H1 (cell line): ENCODE data around the gene DIP2C. TPM values are rescaled to one million over a fixed set of nuclear protein-coding genes. Genes with fewer than 3 reads are reported as not detected.

ENCODE experiments used
- CTCF ChIA-PET: fragments of 300-600 bp; sonication (Branson Sonifier 250); formaldehyde crosslinking; loops from one replicate; lab custom pipeline; 2021; ENCODE audit not compliant: partially characterized antibody; lab: Charles Lee
- POLR2A ChIA-PET: fragments of 300-600 bp; sonication (Branson Sonifier 250); formaldehyde crosslinking; loops from one replicate; lab custom pipeline; 2021; ENCODE audit warnings: inconsistent platforms; ENCODE audit not compliant: partially characterized antibody; lab: Charles Lee
- DNase-seq, 2 experiments: peaks; one replicate each; pipeline versions ENCODE4 v3.0.0 to v3.0.0-alpha.2; 2010 to 2022; ENCODE audit warnings: low spot score in 2 of 2, low read depth in 1 of 2, mixed read lengths in 1 of 2
- FAIRE-seq: peaks from 2 replicates; lab custom pipeline; 2011; peaks lifted over from hg19 to GRCh38; lab: Jason Lieb, UNC
- H2AFZ ChIP-seq: 2 replicates; pipeline ENCODE4 v1.8.1; 2012; ENCODE audit warnings: low read length, inconsistent platforms
- H2AK5ac ChIP-seq: 2 replicates; pipeline ENCODE4 v1.6.1; 2013; ENCODE audit warnings: low read depth, low read length
- H2BK120ac ChIP-seq: replicated peaks from 2 replicates; pipeline ENCODE3; 2013; ENCODE audit warnings: low read depth, low read length, inconsistent platforms
- H2BK12ac ChIP-seq: 2 replicates; pipeline ENCODE4 v1.6.1; 2013; ENCODE audit warnings: low read depth, low read length
- H2BK15ac ChIP-seq: 2 replicates; pipeline ENCODE4 v1.6.1; 2013; ENCODE audit warnings: low read length
- H2BK20ac ChIP-seq: 2 replicates; pipeline ENCODE4 v1.6.1; 2013; ENCODE audit warnings: low read length
- H2BK5ac ChIP-seq: 2 replicates; pipeline ENCODE4 v1.6.1; 2013; ENCODE audit warnings: low read depth, low read length
- H3K14ac ChIP-seq: 2 replicates; pipeline ENCODE4 v1.6.1; 2013; ENCODE audit warnings: inconsistent platforms; ENCODE audit not compliant: insufficient read length
- H3K18ac ChIP-seq: 2 replicates; pipeline ENCODE4 v1.6.1; 2013; ENCODE audit warnings: low read length; ENCODE audit errors: extremely low read depth
- H3K23ac ChIP-seq: 2 replicates; pipeline ENCODE4 v1.6.1; 2013; ENCODE audit warnings: inconsistent platforms; ENCODE audit not compliant: insufficient read length
- H3K23me2 ChIP-seq: 2 replicates; pipeline ENCODE4 v1.6.1; 2013; ENCODE audit warnings: low read depth, low read length
- H3K27ac ChIP-seq: 2 replicates; pipeline ENCODE4 v1.6.1; 2011; ENCODE audit warnings: low read depth, low read length, inconsistent platforms
- H3K27me3 ChIP-seq, 4 experiments: replicated peaks in 1 of 4; 1 replicate in 1 of 4; 2 replicates in 3 of 4; pipeline versions ENCODE4 v1.6.1 to v1.8.1; 2011 to 2013; ENCODE audit warnings: low read length in 3 of 4, mild to moderate bottlenecking in 3 of 4, inconsistent platforms in 2 of 4, mixed read lengths in 2 of 4, moderate library complexity in 1 of 4; ENCODE audit not compliant: control insufficient read depth in 3 of 4, insufficient read depth in 3 of 4; ENCODE audit errors: extremely low read depth in 1 of 4
- H3K36me3 ChIP-seq, 4 experiments: 2 replicates each; pipeline versions ENCODE4 v1.6.1 to v1.8.1; 2011 to 2013; ENCODE audit warnings: mild to moderate bottlenecking in 4 of 4, low read length in 3 of 4, moderate library complexity in 2 of 4, control low read depth in 1 of 4, inconsistent platforms in 1 of 4; ENCODE audit not compliant: insufficient read depth in 4 of 4, control insufficient read depth in 2 of 4
- H3K4ac ChIP-seq: replicated peaks from 2 replicates; pipeline ENCODE3; 2013; ENCODE audit warnings: low read length, low read depth, mixed read lengths, inconsistent platforms; ENCODE audit not compliant: insufficient read length
- H3K4me1 ChIP-seq, 4 experiments: replicated peaks in 1 of 4; 1 replicate in 1 of 4; 2 replicates in 3 of 4; pipeline versions ENCODE4 v1.6.1 to v1.8.1; 2011 to 2013; ENCODE audit warnings: low read length in 3 of 4, inconsistent platforms in 2 of 4, mixed read lengths in 1 of 4; ENCODE audit not compliant: insufficient read depth in 4 of 4, control insufficient read depth in 3 of 4
- H3K4me2 ChIP-seq, 2 experiments: 2 replicates each; pipeline versions ENCODE4 v1.6.1 to v1.8.1; 2011 to 2013; ENCODE audit warnings: low read depth in 2 of 2, low read length in 2 of 2, control low read depth in 1 of 2, inconsistent platforms in 1 of 2, mild to moderate bottlenecking in 1 of 2; ENCODE audit not compliant: insufficient read depth in 1 of 2
- H3K4me3 ChIP-seq, 4 experiments: fragments of 200-600, 300-600 bp in 1 of 4; sonication (generic), shearing (Covaris generic), sonication (Bioruptor Twin) in 1 of 4; 2 replicates each; pipeline versions ENCODE4 v1.5.1 to v1.8.1; 2011 to 2016; ENCODE audit warnings: low read length in 4 of 4, low read depth in 3 of 4, control low read depth in 2 of 4, inconsistent platforms in 2 of 4, mild to moderate bottlenecking in 2 of 4, mixed read lengths in 1 of 4, moderate library complexity in 1 of 4; ENCODE audit not compliant: insufficient read depth in 2 of 4; ENCODE audit errors: extremely low read depth in 1 of 4
- H3K56ac ChIP-seq: replicated peaks from 2 replicates; pipeline ENCODE3; 2013; ENCODE audit warnings: low read depth, mild to moderate bottlenecking, mixed read lengths, low read length, inconsistent platforms; ENCODE audit not compliant: insufficient read length
- H3K79me1 ChIP-seq: 2 replicates; pipeline ENCODE4 v1.6.1; 2013; ENCODE audit warnings: low read depth, low read length, control low read depth
- H3K79me2 ChIP-seq, 2 experiments: 2 replicates each; pipeline versions ENCODE4 v1.6.1 to v1.8.1; 2012 to 2013; ENCODE audit warnings: low read length in 2 of 2, mild to moderate bottlenecking in 2 of 2, inconsistent platforms in 1 of 2; ENCODE audit not compliant: insufficient read depth in 2 of 2, control insufficient read depth in 1 of 2
- H3K9ac ChIP-seq, 4 experiments: replicated peaks in 1 of 4; 1 replicate in 1 of 4; 2 replicates in 3 of 4; pipeline versions ENCODE4 v1.6.1 to v1.8.1; 2011 to 2013; ENCODE audit warnings: low read depth in 3 of 4, low read length in 3 of 4, control low read depth in 2 of 4, mild to moderate bottlenecking in 2 of 4, moderate library complexity in 2 of 4, inconsistent platforms in 1 of 4; ENCODE audit errors: extremely low read depth in 1 of 4
- H3K9me3 ChIP-seq, 2 experiments: 2 replicates each; pipeline versions ENCODE4 v1.6.1 to v1.8.1; 2012 to 2013; ENCODE audit warnings: mild to moderate bottlenecking in 2 of 2, moderate library complexity in 2 of 2, control low read depth in 1 of 2, inconsistent platforms in 1 of 2, low read depth in 1 of 2, low read length in 1 of 2, mixed read lengths in 1 of 2; ENCODE audit not compliant: insufficient read depth in 2 of 2
- H4K20me1 ChIP-seq, 2 experiments: replicated peaks in 1 of 2; 2 replicates each; pipeline versions ENCODE3 to v1.8.1; 2011 to 2013; ENCODE audit warnings: inconsistent platforms in 2 of 2, low read length in 2 of 2, mild to moderate bottlenecking in 1 of 2; ENCODE audit not compliant: insufficient read depth in 2 of 2, control insufficient read depth in 1 of 2
- H4K5ac ChIP-seq: 2 replicates; pipeline ENCODE4 v1.6.1; 2013; ENCODE audit warnings: low read length, low read depth, mixed read lengths, inconsistent platforms; ENCODE audit not compliant: insufficient read length
- H4K8ac ChIP-seq: 2 replicates; pipeline ENCODE4 v1.8.0; 2013; ENCODE audit warnings: mild to moderate bottlenecking, moderate library complexity, low read length, inconsistent platforms; ENCODE audit not compliant: insufficient read depth; ENCODE audit errors: extremely low read depth
- H4K91ac ChIP-seq: replicated peaks from 2 replicates; pipeline ENCODE3; 2013; ENCODE audit warnings: low read length, mixed read lengths, inconsistent platforms; ENCODE audit not compliant: insufficient read length
- CBX8 ChIP-seq: fragments of 300-800, 300-1000 bp; sonication (generic); IDR thresholded peaks from 2 replicates; pipeline ENCODE4 v1.7.1; 2016; ENCODE audit warnings: low read depth, low read length, borderline replicate concordance
- CEBPB ChIP-seq: IDR thresholded peaks from 2 replicates; pipeline ENCODE4 v1.6.1; 2012; ENCODE audit warnings: low read depth, low read length
- GABPA ChIP-seq: IDR thresholded peaks from 2 replicates; pipeline ENCODE4 v1.6.1; 2011; ENCODE audit warnings: mild to moderate bottlenecking, low read length, moderate library complexity, borderline replicate concordance; ENCODE audit not compliant: insufficient read depth
- GTF2F1 ChIP-seq: IDR thresholded peaks from 2 replicates; pipeline ENCODE4 v1.6.1; 2012; ENCODE audit warnings: low read depth, low read length, improper control_type of control experiment, borderline replicate concordance
- JUND ChIP-seq: IDR thresholded peaks from 2 replicates; pipeline ENCODE4 v1.6.1; 2011; ENCODE audit warnings: mild to moderate bottlenecking, improper control_type of control experiment, low read length
- NANOG ChIP-seq: IDR thresholded peaks from 2 replicates; pipeline ENCODE4 v1.6.1; 2011; ENCODE audit warnings: low read length, low read depth, mild to moderate bottlenecking, inconsistent platforms; ENCODE audit not compliant: insufficient read depth, poor library complexity, severe bottlenecking
- POLR2A ChIP-seq, 2 experiments: IDR thresholded peaks; 1 replicate in 1 of 2; 2 replicates in 1 of 2; pipeline ENCODE4 v1.6.1; 2011; ENCODE audit warnings: low read depth in 2 of 2, low read length in 2 of 2, mild to moderate bottlenecking in 2 of 2; ENCODE audit errors: control extremely low read depth in 1 of 2
- RXRA ChIP-seq: IDR thresholded peaks from 2 replicates; pipeline ENCODE4 v1.6.1; 2011; ENCODE audit warnings: low read depth, mild to moderate bottlenecking, low read length, moderate library complexity; ENCODE audit not compliant: insufficient read depth
- SAP30 ChIP-seq: fragments of 300-600 bp; sonication (generic); IDR thresholded peaks from 2 replicates; pipeline ENCODE4 v1.7.1; 2012; ENCODE audit warnings: low read length, moderate library complexity, mild to moderate bottlenecking, inconsistent platforms; ENCODE audit not compliant: insufficient read depth, insufficient replicate concordance
- SIX5 ChIP-seq: IDR thresholded peaks from 2 replicates; pipeline ENCODE4 v1.6.1; 2011; ENCODE audit warnings: mild to moderate bottlenecking, low read depth, low read length
- SP1 ChIP-seq: IDR thresholded peaks from 2 replicates; pipeline ENCODE4 v1.6.1; 2011; ENCODE audit warnings: low read depth, low read length
- SRF ChIP-seq: IDR thresholded peaks from 2 replicates; pipeline ENCODE4 v1.6.1; 2011; ENCODE audit warnings: mild to moderate bottlenecking, low read depth, low read length, moderate library complexity
- YY1 ChIP-seq: IDR thresholded peaks from 2 replicates; pipeline ENCODE4 v1.6.1; 2011; ENCODE audit warnings: low read depth, mild to moderate bottlenecking, low read length
- WGBS, 2 experiments: shearing (Covaris generic) in 1 of 2; methylation state at CpG; one replicate each; pipeline versions ENCODE4 v1.1.6 to v1.1.7; 2013 to 2015; ENCODE audit warnings: low lambda C conversion rate in 2 of 2, mixed read lengths in 2 of 2, inconsistent platforms in 1 of 2, low coverage in 1 of 2, missing lambda C conversion rate in 1 of 2; ENCODE audit not compliant: insufficient replicate concordance in 2 of 2, insufficient coverage in 1 of 2, insufficient read length in 1 of 2; ENCODE audit errors: extremely low coverage in 1 of 2, missing lambda C conversion rate in 1 of 2; 5-methylcytosine and 5-hydroxymethylcytosine counted together
- polyA plus RNA-seq, 7 experiments: library from polyadenylated mRNA; depleted of rRNA in 3 of 7; stranded (reverse) in 5 of 7; unstranded in 2 of 7; fragments of >200 nt in 5 of 7; fragments of 200-250 nt in 2 of 7; gene quantifications; 1 replicate in 5 of 7; 2 replicates in 1 of 7; 4 replicates in 1 of 7; pipeline versions ENCODE4 v1.2.1 to v1.2.3, GENCODE V29; 2011 to 2013; ENCODE audit warnings: missing spikeins in 2 of 7, mixed read lengths in 2 of 7
- total RNA-seq: library from RNA; stranded (reverse); fragmentation: NEBNext Ultra II Directional; extraction: Animal tissue kit (Norgen Biotek cat#: 25700); gene quantifications from 2 replicates; pipeline ENCODE4 v1.2.1, GENCODE V29; 2021

DIP2C gene
- total and polyA plus RNA-seq, 2 of the 8 experiments (the other 6 are each of a cell fraction or from before 2014, with no cell fraction given): 3.8 to 9.3 TPM

DNA sequence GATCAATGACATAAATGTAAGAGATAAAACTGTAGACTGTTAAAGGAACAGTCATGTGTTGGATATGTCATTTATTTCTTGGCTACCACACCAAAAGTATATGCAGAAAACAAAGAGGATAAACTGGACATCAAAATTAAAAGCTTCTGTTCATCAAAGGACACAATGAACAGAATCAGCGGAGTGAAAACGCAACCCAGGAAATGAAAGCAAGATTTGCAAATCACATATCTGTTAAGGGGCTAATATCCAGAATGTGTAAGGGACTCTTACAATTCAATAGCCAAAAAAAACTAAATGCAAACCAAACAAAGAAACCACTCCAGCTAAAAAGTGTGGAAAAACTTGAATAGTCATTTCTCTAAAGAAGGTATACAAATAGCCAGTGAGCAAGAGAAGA, 390.0 kb downstream of the DIP2C start:
- H3K23ac ChIP-seq: no peak overlapping the region
- H3K9ac ChIP-seq: no peak overlapping the region
- no peaks in the 10 kb centered on the region; the same call in 1 of the 2 replicates for H3K79me1 ChIP-seq
- CTCF ChIA-PET: no interaction called here
- no peak overlapping the region for H4K5ac ChIP-seq
- no peak overlapping the region for H2AFZ ChIP-seq
- no peak overlapping the region for H3K14ac ChIP-seq
- H2BK15ac ChIP-seq: no peak overlapping the region
- no peak overlapping the region for H3K4me3 ChIP-seq
- no peaks in the 10 kb centered on the region for H3K4me1 ChIP-seq
- H3K56ac ChIP-seq: no peak overlapping the region
- H3K27me3 ChIP-seq: no peaks in the 10 kb centered on the region
- no peak overlapping the region for H2BK20ac ChIP-seq
- DNase-seq (no peak), FAIRE-seq (no peak)
- POLR2A ChIA-PET: interaction anchor here (1.1 kb wide), 1 partner anchor 12 kb away, joined by 3 read pairs; no protein-coding TSS in a partner anchor
- H3K18ac ChIP-seq: no peak overlapping the region
- no peak overlapping the region for H2AK5ac ChIP-seq
- H4K91ac ChIP-seq: no peak overlapping the region
- no peaks in the 10 kb centered on the region; a peak in 1 of 8 replicates for H3K36me3 ChIP-seq
- no peak overlapping the region for H2BK5ac ChIP-seq
- no peaks in the 10 kb centered on the region; the same call in 1 of the 2 replicates for H3K23me2 ChIP-seq
- no peak overlapping the region for H4K8ac ChIP-seq
- no peak overlapping the region for H3K4me2 ChIP-seq
- no peaks in the 10 kb centered on the region for H4K20me1 ChIP-seq
- no peak overlapping the region for H3K4ac ChIP-seq
- 98% methylated on average over 2 of the region's 2 CpGs; no CpG with 5 or more reads in 1 of the 2 experiments for WGBS, 2 experiments
- H3K9me3 ChIP-seq: no peaks in the 10 kb centered on the region
- no peak overlapping the region for H2BK12ac ChIP-seq
- TF ChIP-seq SRF (no peak), CBX8 (no peak), JUND (no peak), SAP30 (no peak), NANOG (no peak), SIX5 (no peak), RXRA (no peak), SP1 (no peak), YY1 (no peak), GTF2F1 (no peak), GABPA (no peak), CEBPB (no peak), POLR2A (IDR thresholded peaks at IDR 0.05; ENCODE audit: control extremely low read depth in 1 of 2, low read depth in 2 of 2, low read length in 2 of 2) (no peak)
- no peaks in the 10 kb centered on the region for H3K79me2 ChIP-seq
- H2BK120ac ChIP-seq: no peak overlapping the region
- no peak overlapping the region for H3K27ac ChIP-seq
